ENCODE measurements around the gene IGFBPL1. TPM values are rescaled to one million over a fixed set of nuclear protein-coding genes. Genes with fewer than 3 reads are reported as not detected.

The IGFBPL1 gene
- total and polyA plus RNA-seq, 10 of the 15 experiments (the other 5 are each of a cell fraction or from before 2014, with no cell fraction given) = 0.25 TPM; not detected in 9

GRCh38 chr9:38405785-38406184 lies 18.5 kb downstream of the IGFBPL1 start:
- CTCF ChIA-PET = no interaction called here
- POLR2A ChIA-PET = no interaction called here
- H3K4me3 ChIP-seq = no peak overlapping the region
- TF ChIP-seq CBX3 (IDR thresholded peaks at IDR 0.05; ENCODE audit: borderline replicate concordance, low read depth) = no peak
- TF ChIP-seq, protein P1, sequence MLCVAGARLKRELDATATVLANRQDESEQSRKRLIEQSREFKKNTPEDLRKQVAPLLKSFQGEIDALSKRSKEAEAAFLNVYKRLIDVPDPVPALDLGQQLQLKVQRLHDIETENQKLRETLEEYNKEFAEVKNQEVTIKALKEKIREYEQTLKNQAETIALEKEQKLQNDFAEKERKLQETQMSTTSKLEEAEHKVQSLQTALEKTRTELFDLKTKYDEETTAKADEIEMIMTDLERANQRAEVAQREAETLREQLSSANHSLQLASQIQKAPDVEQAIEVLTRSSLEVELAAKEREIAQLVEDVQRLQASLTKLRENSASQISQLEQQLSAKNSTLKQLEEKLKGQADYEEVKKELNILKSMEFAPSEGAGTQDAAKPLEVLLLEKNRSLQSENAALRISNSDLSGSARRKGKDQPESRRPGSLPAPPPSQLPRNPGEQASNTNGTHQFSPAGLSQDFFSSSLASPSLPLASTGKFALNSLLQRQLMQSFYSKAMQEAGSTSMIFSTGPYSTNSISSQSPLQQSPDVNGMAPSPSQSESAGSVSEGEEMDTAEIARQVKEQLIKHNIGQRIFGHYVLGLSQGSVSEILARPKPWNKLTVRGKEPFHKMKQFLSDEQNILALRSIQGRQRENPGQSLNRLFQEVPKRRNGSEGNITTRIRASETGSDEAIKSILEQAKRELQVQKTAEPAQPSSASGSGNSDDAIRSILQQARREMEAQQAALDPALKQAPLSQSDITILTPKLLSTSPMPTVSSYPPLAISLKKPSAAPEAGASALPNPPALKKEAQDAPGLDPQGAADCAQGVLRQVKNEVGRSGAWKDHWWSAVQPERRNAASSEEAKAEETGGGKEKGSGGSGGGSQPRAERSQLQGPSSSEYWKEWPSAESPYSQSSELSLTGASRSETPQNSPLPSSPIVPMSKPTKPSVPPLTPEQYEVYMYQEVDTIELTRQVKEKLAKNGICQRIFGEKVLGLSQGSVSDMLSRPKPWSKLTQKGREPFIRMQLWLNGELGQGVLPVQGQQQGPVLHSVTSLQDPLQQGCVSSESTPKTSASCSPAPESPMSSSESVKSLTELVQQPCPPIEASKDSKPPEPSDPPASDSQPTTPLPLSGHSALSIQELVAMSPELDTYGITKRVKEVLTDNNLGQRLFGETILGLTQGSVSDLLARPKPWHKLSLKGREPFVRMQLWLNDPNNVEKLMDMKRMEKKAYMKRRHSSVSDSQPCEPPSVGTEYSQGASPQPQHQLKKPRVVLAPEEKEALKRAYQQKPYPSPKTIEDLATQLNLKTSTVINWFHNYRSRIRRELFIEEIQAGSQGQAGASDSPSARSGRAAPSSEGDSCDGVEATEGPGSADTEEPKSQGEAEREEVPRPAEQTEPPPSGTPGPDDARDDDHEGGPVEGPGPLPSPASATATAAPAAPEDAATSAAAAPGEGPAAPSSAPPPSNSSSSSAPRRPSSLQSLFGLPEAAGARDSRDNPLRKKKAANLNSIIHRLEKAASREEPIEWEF (IDR thresholded peaks at IDR 0.05; ENCODE audit: insufficient replicate concordance, low read depth, low read length) = no peak
- no peak for TF ChIP-seq BCL11A (IDR thresholded peaks at IDR 0.05; ENCODE audit: low read depth, low read length)
- no peak for TF ChIP-seq TCF12 (IDR thresholded peaks at IDR 0.05; ENCODE audit: low read depth, low read length)
- no peak for TF ChIP-seq CREB1 (IDR thresholded peaks at IDR 0.05; ENCODE audit: low read depth)
- TF ChIP-seq CBX5 (IDR thresholded peaks at IDR 0.05; ENCODE audit: low read depth) = no peak
- TF ChIP-seq, protein P2, sequence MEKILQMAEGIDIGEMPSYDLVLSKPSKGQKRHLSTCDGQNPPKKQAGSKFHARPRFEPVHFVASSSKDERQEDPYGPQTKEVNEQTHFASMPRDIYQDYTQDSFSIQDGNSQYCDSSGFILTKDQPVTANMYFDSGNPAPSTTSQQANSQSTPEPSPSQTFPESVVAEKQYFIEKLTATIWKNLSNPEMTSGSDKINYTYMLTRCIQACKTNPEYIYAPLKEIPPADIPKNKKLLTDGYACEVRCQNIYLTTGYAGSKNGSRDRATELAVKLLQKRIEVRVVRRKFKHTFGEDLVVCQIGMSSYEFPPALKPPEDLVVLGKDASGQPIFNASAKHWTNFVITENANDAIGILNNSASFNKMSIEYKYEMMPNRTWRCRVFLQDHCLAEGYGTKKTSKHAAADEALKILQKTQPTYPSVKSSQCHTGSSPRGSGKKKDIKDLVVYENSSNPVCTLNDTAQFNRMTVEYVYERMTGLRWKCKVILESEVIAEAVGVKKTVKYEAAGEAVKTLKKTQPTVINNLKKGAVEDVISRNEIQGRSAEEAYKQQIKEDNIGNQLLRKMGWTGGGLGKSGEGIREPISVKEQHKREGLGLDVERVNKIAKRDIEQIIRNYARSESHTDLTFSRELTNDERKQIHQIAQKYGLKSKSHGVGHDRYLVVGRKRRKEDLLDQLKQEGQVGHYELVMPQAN (conservative IDR thresholded peaks at IDR 0.05) = no peak
- no peak for TF ChIP-seq MXI1 (IDR thresholded peaks at IDR 0.05; ENCODE audit: low read depth, low read length)
- TF ChIP-seq SUZ12 (IDR thresholded peaks at IDR 0.05; ENCODE audit: unreplicated experiment) = no peak
- no peak for TF ChIP-seq CHD1 (IDR thresholded peaks at IDR 0.05; ENCODE audit: low read depth, low read length)
- no peak for TF ChIP-seq RAD51 (IDR thresholded peaks at IDR 0.05)
- no peak for TF ChIP-seq NFYB (IDR thresholded peaks at IDR 0.05; ENCODE audit: insufficient read depth, low read depth, low read length)
- no peak for TF ChIP-seq ZBED1 (IDR thresholded peaks at IDR 0.05; ENCODE audit: borderline replicate concordance)
- TF ChIP-seq MEF2B (IDR thresholded peaks at IDR 0.05; ENCODE audit: partially characterized antibody, poor library complexity, severe bottlenecking) = no peak
- no peak for TF ChIP-seq SPI1 (IDR thresholded peaks at IDR 0.05; ENCODE audit: borderline replicate concordance, insufficient read depth, low read depth, low read length)
- no peak for TF ChIP-seq RUNX3 (IDR thresholded peaks at IDR 0.05; ENCODE audit: low read length)

More at GRCh38 chr9:38405785-38406184, 18.5 kb downstream of the IGFBPL1 start:
- Histone ChIP-seq H3K79me2 (ENCODE audit: control insufficient read depth, insufficient read depth, low read length) (no peaks in the 10 kb centered on the region), H2AFZ (ENCODE audit: control insufficient read depth, low read depth, low read length) (no peak overlapping the region), H3K27ac (ENCODE audit: control insufficient read depth, insufficient read depth) (no peak overlapping the region), H4K20me1 (ENCODE audit: control insufficient read depth, insufficient read depth) (no peaks in the 10 kb centered on the region), H3K36me3 (ENCODE audit: control insufficient read depth in 2 of 2, insufficient read depth in 2 of 2, low read length in 1 of 2) (no peaks in the 10 kb centered on the region), H3K9me3 (replicated peaks; ENCODE audit: control insufficient read depth, insufficient read depth, low read length) (no peaks in the 10 kb centered on the region), H3K4me2 (ENCODE audit: control insufficient read depth, insufficient read depth) (no peak overlapping the region), H3K9ac (ENCODE audit: control insufficient read depth, insufficient read depth, low read length) (no peak overlapping the region), H3K4me1 (ENCODE audit: control insufficient read depth, insufficient read depth, low read length) (peaks cover 3% of the 10 kb centered on the region; the same call in 1 of the 2 replicates), H3K27me3 (replicated peaks in 1 of 2; ENCODE audit: control insufficient read depth in 2 of 2, insufficient read depth in 2 of 2, low read length in 1 of 2) (no peaks in the 10 kb centered on the region; a peak in 3 of 4 replicates)
- ATAC-seq (no peak), FAIRE-seq (no peak), DNase-seq (ENCODE audit: low read depth, low spot score) (no peak)
- RAD21 ChIA-PET (ENCODE audit: unreplicated experiment) = no interaction called here
- SMC1A ChIA-PET (ENCODE audit: uncharacterized antibody, unreplicated experiment) = no interaction called here
- intact Hi-C loops (cut with micrococcal nuclease; ENCODE audit: unreplicated experiment) (no loop called here), in situ Hi-C loops (cut with MboI) (no loop called here)
- no TSS peak for BruUV-seq (replicated peaks)
- WGBS (ENCODE audit: insufficient coverage, insufficient replicate concordance, low lambda C conversion rate, missing lambda C conversion rate) = 29% methylated on average over 3 of the region's 3 CpGs
